GM21576 (cell line): ENCODE results near the gene CDC34.
"Not testable (repeated sequence)": the region's sequence is repeated elsewhere in the genome, so short reads cannot be mapped to it uniquely, and the experiment has no call there.

Experiments
- ATAC-seq: cut with Tn5 transposase; IDR thresholded peaks from one replicate; pipeline ENCODE4 v1.9.1; 2021; ENCODE audit warnings: mild to moderate bottlenecking, moderate library complexity; ENCODE audit not compliant: unreplicated experiment

Gene CDC34

GRCh38 chr19:572743-573518, 41.4 kb downstream of the CDC34 start:
- ATAC-seq = peak; percentile 20

- no peak for ATAC-seq
These were observed 41.9 kb downstream of the CDC34 start for GRCh38 chr19:573519-573825.

- ATAC-seq = no peak
These were observed 43.3 kb downstream of the CDC34 start for GRCh38 chr19:574658-575526.

GRCh38 chr19:575527-576506, 44.3 kb downstream of the CDC34 start:
- ATAC-seq = no peak

- no peak for ATAC-seq
These were observed 45.3 kb downstream of the CDC34 start for GRCh38 chr19:576768-577438.

- no peak for ATAC-seq
These were observed 46.2 kb downstream of the CDC34 start for GRCh38 chr19:577439-578392.

- no peak for ATAC-seq
These were observed 47.7 kb downstream of the CDC34 start for GRCh38 chr19:579111-579841.

- no peak for ATAC-seq
These were observed 48.2 kb downstream of the CDC34 start for GRCh38 chr19:579842-580155.

- no peak for ATAC-seq
These were observed 48.8 kb downstream of the CDC34 start for GRCh38 chr19:580274-580835.

- ATAC-seq = no peak
These were observed 50.0 kb downstream of the CDC34 start for GRCh38 chr19:581399-582111.

GRCh38 chr19:582497-583197, 51.1 kb downstream of the CDC34 start:
- ATAC-seq = no peak

GRCh38 chr19:583198-583967, 51.8 kb downstream of the CDC34 start:
- ATAC-seq = no peak

GRCh38 chr19:583968-584239, 52.3 kb downstream of the CDC34 start:
- ATAC-seq = no peak

GRCh38 chr19:584240-585001, 52.9 kb downstream of the CDC34 start:
- ATAC-seq = no peak

GRCh38 chr19:585146-585545, 53.6 kb downstream of the CDC34 start:
- ATAC-seq = not testable (repeated sequence)

- ATAC-seq = no peak
These were observed 54.1 kb downstream of the CDC34 start for GRCh38 chr19:585551-586110.
